Astrocyte (in vitro differentiated cells and primary cell): ENCODE data around the gene PFKL. TPM values are rescaled to one million over a fixed set of nuclear protein-coding genes. Genes with fewer than 3 reads are reported as not detected.

Experiments
- DNase-seq: peaks from one replicate; pipeline ENCODE4 v3.0.0-alpha.2; 2010; ENCODE audit warnings: low read depth
- FAIRE-seq: peaks from 2 replicates; lab custom pipeline; 2011; peaks lifted over from hg19 to GRCh38; lab: Jason Lieb, UNC
- H2AFZ ChIP-seq: 2 replicates; pipeline ENCODE4 v1.6.0; 2012; ENCODE audit warnings: low read depth, low read length, inconsistent platforms
- H3K27ac ChIP-seq: 2 replicates; pipeline ENCODE4 v1.5.1; 2011; ENCODE audit warnings: low read depth, low read length, inconsistent platforms
- H3K27me3 ChIP-seq: 2 replicates; pipeline ENCODE4 v1.6.0; 2011; ENCODE audit warnings: low read length, inconsistent platforms; ENCODE audit not compliant: insufficient read depth
- H3K36me3 ChIP-seq: 2 replicates; pipeline ENCODE4 v1.5.1; 2011; ENCODE audit warnings: low read length, inconsistent platforms; ENCODE audit not compliant: insufficient read depth
- H3K4me1 ChIP-seq: 2 replicates; pipeline ENCODE4 v1.5.1; 2011; ENCODE audit warnings: low read length, inconsistent platforms; ENCODE audit not compliant: insufficient read depth
- H3K4me2 ChIP-seq: 2 replicates; pipeline ENCODE4 v1.6.0; 2012; ENCODE audit warnings: low read length, inconsistent platforms
- H3K4me3 ChIP-seq: 2 replicates; pipeline ENCODE4 v1.5.1; 2011; ENCODE audit warnings: low read depth, mild to moderate bottlenecking, low read length, inconsistent platforms; ENCODE audit not compliant: insufficient read depth
- H3K79me2 ChIP-seq: 2 replicates; pipeline ENCODE4 v1.6.0; 2012; ENCODE audit warnings: mild to moderate bottlenecking, low read length, inconsistent platforms; ENCODE audit not compliant: insufficient read depth
- H3K9ac ChIP-seq: 2 replicates; pipeline ENCODE4 v1.6.0; 2012; ENCODE audit warnings: mild to moderate bottlenecking, low read length, inconsistent platforms
- H3K9me3 ChIP-seq: 2 replicates; pipeline ENCODE4 v1.5.1; 2012; ENCODE audit warnings: low read depth, mild to moderate bottlenecking, low read length, inconsistent platforms; ENCODE audit not compliant: insufficient read depth
- H4K20me1 ChIP-seq: 2 replicates; pipeline ENCODE4 v1.6.0; 2012; ENCODE audit warnings: low read length, inconsistent platforms; ENCODE audit not compliant: insufficient read depth
- H3K27ac Mint-ChIP-seq: one replicate; pipeline ENCODE4 v1.8.0; 2021; ENCODE audit warnings: mild to moderate bottlenecking, mixed read lengths; ENCODE audit not compliant: unreplicated experiment
- H3K27me3 Mint-ChIP-seq: one replicate; pipeline ENCODE4 v1.8.0; 2021; ENCODE audit warnings: low read depth, mixed read lengths; ENCODE audit not compliant: unreplicated experiment
- H3K36me3 Mint-ChIP-seq: one replicate; pipeline ENCODE4 v1.8.0; 2021; ENCODE audit warnings: low read depth, mixed read lengths; ENCODE audit not compliant: unreplicated experiment
- H3K4me1 Mint-ChIP-seq: one replicate; pipeline ENCODE4 v1.8.0; 2021; ENCODE audit warnings: low read depth, mixed read lengths; ENCODE audit not compliant: unreplicated experiment
- H3K4me3 Mint-ChIP-seq: one replicate; pipeline ENCODE4 v1.8.0; 2021; ENCODE audit warnings: mild to moderate bottlenecking, moderate library complexity, mixed read lengths; ENCODE audit not compliant: unreplicated experiment
- H3K9me3 Mint-ChIP-seq: one replicate; pipeline ENCODE4 v1.8.0; 2021; ENCODE audit warnings: mild to moderate bottlenecking, mixed read lengths; ENCODE audit not compliant: unreplicated experiment
- EZH2 ChIP-seq: IDR thresholded peaks from 2 replicates; pipeline ENCODE4 v1.6.1; 2012; ENCODE audit warnings: mild to moderate bottlenecking, low read length, inconsistent platforms; ENCODE audit not compliant: insufficient read depth
- total RNA-seq: library from RNA; stranded (reverse); gene quantifications from 2 replicates; pipeline ENCODE4 v1.2.1, GENCODE V29; 2021
- TF ChIP-seq, protein P1 (sequence below): IDR thresholded peaks from 2 replicates; pipeline ENCODE4 v1.5.1; 2011; ENCODE audit warnings: low read depth, mild to moderate bottlenecking, inconsistent platforms, low read length, moderate library complexity; ENCODE audit not compliant: insufficient read depth

The PFKL gene
- total RNA-seq, 1 donor from 2014 or later = 109 TPM

DNA sequence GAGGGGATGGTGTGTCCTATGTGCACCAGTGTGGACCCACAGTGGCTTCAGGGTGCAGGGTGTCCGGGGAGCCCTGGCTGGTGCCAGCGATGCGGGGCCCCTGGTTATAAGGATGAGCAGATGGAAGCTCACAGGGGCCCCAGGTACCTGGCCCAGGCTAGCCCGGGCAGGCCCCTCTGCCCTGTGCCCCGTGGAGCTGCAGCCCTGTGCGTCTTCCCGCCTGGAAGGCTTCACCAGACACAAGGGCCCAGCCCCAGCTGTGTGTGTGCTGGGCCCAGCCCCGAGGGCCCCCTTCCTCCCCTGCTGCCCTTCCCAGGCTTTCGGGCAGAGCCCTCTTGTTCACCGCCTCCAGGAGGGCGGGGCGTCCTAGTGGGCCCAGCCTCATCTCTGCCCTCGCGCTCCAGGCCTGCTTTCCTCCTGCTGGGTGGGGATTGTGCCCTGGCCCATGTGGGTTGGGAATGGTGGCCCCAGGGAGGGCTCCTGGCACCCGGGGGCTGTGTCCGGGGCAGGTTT, 15.9 kb downstream of the PFKL start:
- H3K4me3 ChIP-seq = no peak overlapping the region
- H3K27ac ChIP-seq = no peak overlapping the region
- H3K4me1 ChIP-seq = no peaks in the 10 kb centered on the region
- H2AFZ ChIP-seq = no peak overlapping the region
- FAIRE-seq (no peak), DNase-seq (no peak)
- H3K79me2 ChIP-seq = no peaks in the 10 kb centered on the region
- peaks cover 6% of the 10 kb centered on the region for H3K36me3 Mint-ChIP-seq
- H3K9me3 Mint-ChIP-seq = no peaks in the 10 kb centered on the region
- TF ChIP-seq, protein P1, sequence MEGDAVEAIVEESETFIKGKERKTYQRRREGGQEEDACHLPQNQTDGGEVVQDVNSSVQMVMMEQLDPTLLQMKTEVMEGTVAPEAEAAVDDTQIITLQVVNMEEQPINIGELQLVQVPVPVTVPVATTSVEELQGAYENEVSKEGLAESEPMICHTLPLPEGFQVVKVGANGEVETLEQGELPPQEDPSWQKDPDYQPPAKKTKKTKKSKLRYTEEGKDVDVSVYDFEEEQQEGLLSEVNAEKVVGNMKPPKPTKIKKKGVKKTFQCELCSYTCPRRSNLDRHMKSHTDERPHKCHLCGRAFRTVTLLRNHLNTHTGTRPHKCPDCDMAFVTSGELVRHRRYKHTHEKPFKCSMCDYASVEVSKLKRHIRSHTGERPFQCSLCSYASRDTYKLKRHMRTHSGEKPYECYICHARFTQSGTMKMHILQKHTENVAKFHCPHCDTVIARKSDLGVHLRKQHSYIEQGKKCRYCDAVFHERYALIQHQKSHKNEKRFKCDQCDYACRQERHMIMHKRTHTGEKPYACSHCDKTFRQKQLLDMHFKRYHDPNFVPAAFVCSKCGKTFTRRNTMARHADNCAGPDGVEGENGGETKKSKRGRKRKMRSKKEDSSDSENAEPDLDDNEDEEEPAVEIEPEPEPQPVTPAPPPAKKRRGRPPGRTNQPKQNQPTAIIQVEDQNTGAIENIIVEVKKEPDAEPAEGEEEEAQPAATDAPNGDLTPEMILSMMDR = no peak
- no peak for TF ChIP-seq EZH2
- peak overlapping the region; percentile 7 for H3K27ac Mint-ChIP-seq
- H3K36me3 ChIP-seq = peaks cover 5% of the 10 kb centered on the region
- no peak overlapping the region for H3K4me3 Mint-ChIP-seq
- H3K27me3 Mint-ChIP-seq = no peaks in the 10 kb centered on the region
- no peaks in the 10 kb centered on the region for H3K4me1 Mint-ChIP-seq
- H3K4me2 ChIP-seq = no peak overlapping the region
- no peaks in the 10 kb centered on the region for H3K27me3 ChIP-seq
- H4K20me1 ChIP-seq = peaks cover 9% of the 10 kb centered on the region
- H3K9me3 ChIP-seq = no peaks in the 10 kb centered on the region
- H3K9ac ChIP-seq = no peak overlapping the region

DNA sequence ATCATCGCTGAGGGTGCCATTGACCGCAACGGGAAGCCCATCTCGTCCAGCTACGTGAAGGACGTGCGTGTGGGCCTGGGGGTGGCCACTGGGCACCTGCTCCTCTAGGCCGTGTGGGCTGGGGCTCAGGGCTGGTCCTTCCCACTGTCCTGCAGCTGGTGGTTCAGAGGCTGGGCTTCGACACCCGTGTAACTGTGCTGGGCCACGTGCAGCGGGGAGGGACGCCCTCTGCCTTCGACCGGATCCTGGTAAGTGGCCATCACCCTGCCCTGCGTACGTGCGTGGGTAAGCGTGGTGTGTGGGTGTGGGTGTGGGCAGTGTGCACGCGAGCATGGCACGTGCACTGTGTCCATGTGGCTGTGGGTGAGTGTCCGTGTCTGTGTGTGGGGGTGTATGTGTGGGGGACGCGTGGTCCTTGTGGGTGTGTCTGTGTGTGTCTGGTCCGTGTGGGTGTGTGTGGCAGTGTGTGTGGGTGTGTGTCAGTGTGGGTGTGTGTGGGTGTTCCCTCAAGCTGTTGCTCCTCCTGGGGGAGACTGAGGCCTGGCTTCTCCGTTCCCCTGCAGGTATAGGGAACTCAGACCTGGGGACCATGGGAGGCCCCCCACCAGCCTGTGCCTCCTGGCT, 16.5 kb downstream of the PFKL start:
- no peaks in the 10 kb centered on the region for H3K9me3 Mint-ChIP-seq
- H3K27me3 ChIP-seq = no peaks in the 10 kb centered on the region
- TF ChIP-seq EZH2 = no peak
- TF ChIP-seq, protein P1 = no peak
- H3K27me3 Mint-ChIP-seq = no peaks in the 10 kb centered on the region
- FAIRE-seq (no peak), DNase-seq (no peak)
- no peaks in the 10 kb centered on the region for H3K4me1 Mint-ChIP-seq
- peaks cover 6% of the 10 kb centered on the region for H3K36me3 Mint-ChIP-seq
- no peak overlapping the region for H3K4me2 ChIP-seq
- no peaks in the 10 kb centered on the region for H3K79me2 ChIP-seq
- peak overlapping the region; percentile 77 for H3K27ac Mint-ChIP-seq
- H3K36me3 ChIP-seq = peaks cover under 1% of the 10 kb centered on the region
- no peak overlapping the region for H2AFZ ChIP-seq
- H3K4me1 ChIP-seq = no peaks in the 10 kb centered on the region
- peaks cover 4% of the 10 kb centered on the region for H4K20me1 ChIP-seq
- no peaks in the 10 kb centered on the region for H3K9me3 ChIP-seq
- no peak overlapping the region for H3K4me3 Mint-ChIP-seq
- no peak overlapping the region for H3K9ac ChIP-seq
- H3K4me3 ChIP-seq = no peak overlapping the region
- no peak overlapping the region for H3K27ac ChIP-seq

DNA sequence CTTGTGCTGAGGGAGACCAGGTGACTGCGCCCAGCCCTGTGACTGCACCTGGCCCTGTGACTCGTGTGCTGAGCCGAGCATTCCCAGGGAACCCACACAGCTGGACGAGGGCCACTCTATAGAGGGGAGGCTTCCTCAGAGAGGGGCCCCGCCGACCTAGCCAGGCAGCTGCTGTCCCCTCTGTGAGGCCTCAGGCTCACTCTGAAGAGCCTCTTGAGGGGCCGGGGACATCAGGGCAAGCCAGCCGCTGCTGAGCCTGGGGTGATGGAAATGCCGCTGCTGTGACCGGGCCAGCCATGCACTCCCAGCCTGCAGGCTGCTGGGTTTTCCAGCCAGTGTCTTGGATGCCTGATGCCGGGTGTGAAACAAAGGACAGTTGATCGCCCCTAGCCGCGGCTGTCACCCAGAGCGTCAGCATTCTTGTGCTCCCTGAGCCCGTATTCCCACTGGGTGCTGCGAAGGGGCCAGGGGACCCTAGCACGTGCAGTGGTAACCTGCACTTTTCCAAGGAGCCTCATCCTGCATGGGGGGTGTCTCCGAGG, 17.5 kb downstream of the PFKL start:
- DNase-seq (no peak), FAIRE-seq (no peak)
- Histone ChIP-seq H3K9ac (no peak overlapping the region), H3K9me3 (no peaks in the 10 kb centered on the region), H3K4me2 (no peak overlapping the region), H3K4me3 (no peak overlapping the region), H3K4me1 (no peaks in the 10 kb centered on the region), H3K36me3 (no peaks in the 10 kb centered on the region), H4K20me1 (peaks cover 4% of the 10 kb centered on the region), H2AFZ (no peak overlapping the region), H3K79me2 (no peaks in the 10 kb centered on the region), H3K27me3 (no peaks in the 10 kb centered on the region), H3K27ac (no peak overlapping the region)
- H3K27ac Mint-ChIP-seq = no peak overlapping the region
- no peak for TF ChIP-seq EZH2
- TF ChIP-seq, protein P1 = no peak
- H3K4me3 Mint-ChIP-seq = no peak overlapping the region
- no peaks in the 10 kb centered on the region for H3K9me3 Mint-ChIP-seq
- H3K4me1 Mint-ChIP-seq = no peaks in the 10 kb centered on the region
- peaks cover 6% of the 10 kb centered on the region for H3K36me3 Mint-ChIP-seq
- no peaks in the 10 kb centered on the region for H3K27me3 Mint-ChIP-seq
